HG03469 (cell line): Measurements from ENCODE around the gene SATB1.

Experiments used
- ATAC-seq: cut with Tn5 transposase; IDR thresholded peaks from one replicate; pipeline ENCODE4 v1.9.1; 2021; ENCODE audit warnings: mild to moderate bottlenecking, moderate library complexity, moderate number of reproducible peaks; ENCODE audit not compliant: unreplicated experiment

The SATB1 gene

DNA sequence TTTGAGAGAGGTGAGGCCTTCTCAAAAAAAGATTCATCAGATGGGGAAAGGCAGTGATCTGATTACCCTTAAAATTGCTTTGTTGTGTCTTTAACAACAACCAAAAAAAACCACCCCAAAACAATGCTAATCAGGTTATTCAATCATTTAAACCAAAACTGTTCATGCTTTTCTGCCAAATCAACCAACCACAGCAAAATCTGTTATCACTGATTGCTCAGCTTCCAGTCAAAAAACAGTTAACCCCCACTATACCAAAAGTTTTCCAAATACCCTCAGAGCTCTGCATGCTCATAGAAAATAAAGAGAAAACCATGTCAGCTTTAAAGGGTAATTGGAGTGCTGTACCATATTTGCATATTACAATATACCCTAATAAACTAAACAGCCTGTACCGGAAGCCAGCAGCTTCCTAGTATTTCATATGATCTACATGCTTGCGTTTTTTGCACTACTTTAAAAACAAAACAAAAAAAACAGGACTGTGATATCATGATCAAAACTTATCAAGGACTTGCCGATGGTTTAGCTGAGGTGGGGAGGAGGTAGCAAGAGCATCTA, 22.8 kb downstream of the SATB1 start:
- no peak for ATAC-seq

DNA sequence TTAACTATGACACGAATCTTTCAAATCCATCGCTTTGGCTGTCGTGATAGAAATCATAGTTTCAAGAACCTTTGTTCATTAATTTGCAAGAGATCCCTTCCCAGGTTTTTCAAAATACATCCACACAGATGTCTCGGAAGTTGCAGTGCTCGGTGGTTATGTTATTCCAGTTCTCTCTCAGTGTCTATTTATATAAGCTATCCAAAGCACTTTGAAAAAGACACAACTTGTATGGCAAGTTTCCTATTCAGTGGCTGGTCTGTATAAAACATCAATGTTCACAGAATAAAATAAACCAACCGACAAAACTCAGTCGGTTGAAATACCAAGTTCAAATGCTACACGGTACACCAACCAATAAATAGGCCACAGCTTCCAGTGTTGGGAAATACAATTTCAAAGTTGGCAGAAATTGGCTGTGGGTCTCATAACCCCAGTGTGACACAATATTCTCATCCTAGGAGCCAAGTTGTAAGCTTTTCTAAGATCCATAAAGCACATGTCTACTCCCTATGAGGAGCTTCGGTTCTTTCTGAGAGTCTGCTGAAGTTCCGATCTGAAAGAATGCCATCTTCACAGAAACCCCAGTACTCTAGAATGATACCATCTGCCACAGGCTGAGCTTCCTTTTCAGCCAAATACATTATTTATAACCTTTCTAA, 23.7 kb downstream of the SATB1 start:
- ATAC-seq = no peak

DNA sequence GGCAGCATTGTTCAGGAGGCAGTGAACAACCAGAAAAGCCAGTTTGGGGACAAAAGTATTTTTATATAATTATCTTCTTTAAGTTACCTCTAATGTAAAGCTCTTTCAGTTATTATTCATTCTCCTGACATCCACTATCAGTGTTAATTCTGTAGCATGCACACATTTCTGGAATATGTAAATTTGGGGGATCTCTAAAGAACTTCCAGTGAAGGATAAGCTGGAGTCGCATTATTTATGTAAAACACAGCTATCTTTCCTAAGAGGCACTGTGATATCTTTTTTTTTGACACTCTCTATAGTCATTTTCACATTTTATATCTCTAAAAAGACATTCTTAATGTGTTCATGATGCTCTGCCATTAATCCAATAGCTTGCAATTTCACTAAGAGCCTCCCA, 26.7 kb downstream of the SATB1 start:
- ATAC-seq = no peak

DNA sequence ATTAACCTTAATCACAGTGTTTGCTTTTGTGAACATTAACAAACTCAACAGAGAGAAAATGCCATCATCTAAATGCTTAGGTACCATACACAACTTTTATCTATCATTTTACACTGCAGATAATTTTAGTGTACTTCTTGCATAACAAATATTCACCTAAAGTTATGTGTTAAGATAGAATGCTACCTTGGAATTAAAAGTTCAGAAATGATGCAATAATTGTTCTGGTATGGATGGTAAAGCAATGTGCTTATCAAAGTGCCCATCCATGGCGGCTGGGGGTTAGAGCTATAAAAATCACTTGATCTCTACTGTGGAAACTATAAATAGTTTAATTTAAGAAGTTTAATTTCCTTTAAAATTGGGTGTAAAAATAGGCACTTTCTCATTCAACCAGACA, 28.7 kb downstream of the SATB1 start:
- ATAC-seq = no peak

DNA sequence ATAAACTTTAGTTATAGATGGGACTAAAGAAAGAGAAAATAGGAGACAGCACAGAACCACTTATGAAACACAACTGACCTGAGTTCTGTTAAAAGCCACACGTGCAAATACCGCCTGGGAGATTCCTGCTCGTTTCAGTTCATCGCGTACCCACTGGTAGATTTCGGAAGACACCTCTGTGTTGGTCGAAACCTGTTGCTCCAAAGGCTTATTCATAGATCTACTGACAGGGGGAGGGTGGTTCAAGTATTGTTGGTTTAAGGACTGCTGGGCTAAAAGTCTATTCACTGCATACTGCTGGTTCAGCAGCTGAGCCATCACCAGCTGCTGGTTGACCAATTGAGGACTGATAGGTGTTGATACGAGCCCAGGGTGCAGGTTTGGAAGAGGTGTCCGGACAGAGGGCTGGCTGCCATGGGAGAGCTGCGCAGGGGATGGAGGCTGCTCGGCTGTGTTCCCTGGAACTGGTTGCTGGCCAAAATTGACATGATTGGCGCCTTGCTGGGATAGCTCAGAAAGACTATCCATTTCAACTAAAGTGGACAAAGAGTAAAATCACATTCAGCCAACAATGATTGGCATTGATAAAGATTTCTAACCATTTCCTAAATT, 30.6 kb downstream of the SATB1 start:
- no peak for ATAC-seq

DNA sequence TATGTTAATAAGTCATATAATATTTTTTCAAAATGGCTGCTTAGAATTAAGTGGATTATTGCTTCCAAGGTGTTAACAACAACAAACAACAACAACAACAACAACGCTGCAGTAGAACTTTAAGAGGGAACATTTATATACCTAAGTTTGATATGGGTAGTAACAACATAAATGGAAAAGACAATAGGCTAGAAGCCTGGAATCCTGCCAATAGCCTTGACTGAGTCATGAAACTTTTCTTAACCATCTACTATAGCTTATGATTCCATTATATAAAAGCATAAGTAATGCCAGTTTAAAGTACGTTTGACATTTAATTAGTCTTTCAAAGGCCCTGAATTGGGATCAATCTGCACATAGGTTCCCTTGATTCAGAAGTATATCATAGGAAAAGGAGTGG, 31.2 kb downstream of the SATB1 start:
- ATAC-seq = no peak

DNA sequence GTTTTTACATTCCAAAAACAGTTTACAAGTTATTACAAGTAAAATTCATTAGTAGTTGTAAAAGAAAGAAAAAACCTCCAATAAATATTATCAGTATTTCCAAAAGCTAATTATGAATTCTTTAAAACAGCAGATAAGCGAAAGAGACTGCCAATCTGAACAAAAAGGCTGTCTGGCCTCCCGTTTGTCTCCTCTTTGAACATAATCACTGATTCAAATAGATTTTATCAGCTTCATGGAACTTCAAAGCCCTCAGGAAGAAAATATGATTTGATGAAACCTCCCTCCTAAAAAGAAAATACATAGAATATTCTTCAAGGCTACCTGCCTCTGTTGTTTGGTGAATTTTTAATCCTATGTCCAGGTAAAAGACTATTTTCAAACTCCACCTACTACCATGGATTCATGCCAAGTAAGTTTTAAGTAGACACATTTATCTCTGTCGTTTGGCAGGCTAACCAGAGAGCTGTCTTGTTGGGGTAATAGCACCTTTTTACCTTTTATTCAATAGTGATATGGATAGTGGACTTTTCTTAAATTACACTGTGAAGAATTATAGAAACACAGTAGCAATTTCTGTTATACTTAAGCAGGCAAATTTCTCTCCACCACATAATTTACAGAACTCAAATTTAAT, 35.0 kb downstream of the SATB1 start:
- no peak for ATAC-seq

DNA sequence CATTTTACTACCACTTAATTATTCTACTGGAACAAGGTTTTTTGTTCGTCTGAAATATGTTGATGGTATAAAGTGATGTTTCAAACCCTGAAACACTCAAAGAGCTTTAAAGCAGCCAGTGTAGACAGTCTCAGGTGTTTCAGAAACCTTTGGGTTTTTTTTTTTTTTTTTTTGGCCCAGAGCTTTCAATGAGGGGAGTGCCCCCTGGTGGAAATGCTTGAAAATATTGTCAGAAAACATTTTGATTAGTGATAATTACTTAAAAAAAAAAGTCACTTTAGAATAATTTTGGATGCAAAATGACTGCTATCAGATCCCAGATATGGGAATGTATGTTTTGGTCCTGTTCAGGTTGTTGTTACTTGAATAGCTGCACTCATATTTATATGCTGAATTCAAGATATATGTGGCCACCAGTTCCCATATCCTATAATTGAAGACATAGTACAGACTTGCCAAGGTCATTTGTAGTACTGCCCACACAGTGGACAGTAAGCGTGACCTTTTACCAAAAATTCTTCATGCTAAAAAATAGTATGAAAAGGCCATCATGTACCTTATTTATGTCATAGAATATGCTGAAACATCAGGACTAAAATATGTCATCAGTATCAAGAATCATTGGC, 35.9 kb downstream of the SATB1 start:
- ATAC-seq = no peak

DNA sequence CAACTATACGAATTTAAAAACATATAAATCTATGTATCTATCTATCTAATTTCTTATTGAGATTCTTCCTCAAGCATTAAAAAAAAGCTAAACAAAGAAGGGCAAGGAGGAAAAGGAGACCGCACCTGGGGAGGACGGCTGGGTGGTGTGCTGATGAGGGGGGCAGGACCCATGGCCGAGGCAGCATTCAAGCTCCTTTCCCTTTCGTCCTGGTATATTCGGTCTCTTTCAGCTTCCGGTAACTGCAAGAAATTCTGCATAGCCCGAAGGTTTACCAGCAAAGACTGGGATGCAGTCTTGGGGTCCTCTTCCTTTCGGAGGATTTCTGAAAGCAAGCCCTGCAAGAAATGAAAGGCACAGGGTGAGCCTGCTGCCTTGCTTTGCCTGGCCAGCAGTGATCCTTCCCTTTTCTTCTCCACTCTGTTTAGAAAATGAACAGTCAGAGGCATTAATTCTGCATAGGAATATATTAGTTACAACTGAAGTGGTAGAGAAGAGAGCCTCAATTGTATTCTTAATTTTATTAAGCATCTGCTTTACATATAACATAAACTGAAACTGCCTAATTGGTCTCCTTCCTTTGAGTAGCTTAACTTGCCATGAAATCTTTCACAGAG, 38.8 kb downstream of the SATB1 start:
- no peak for ATAC-seq

DNA sequence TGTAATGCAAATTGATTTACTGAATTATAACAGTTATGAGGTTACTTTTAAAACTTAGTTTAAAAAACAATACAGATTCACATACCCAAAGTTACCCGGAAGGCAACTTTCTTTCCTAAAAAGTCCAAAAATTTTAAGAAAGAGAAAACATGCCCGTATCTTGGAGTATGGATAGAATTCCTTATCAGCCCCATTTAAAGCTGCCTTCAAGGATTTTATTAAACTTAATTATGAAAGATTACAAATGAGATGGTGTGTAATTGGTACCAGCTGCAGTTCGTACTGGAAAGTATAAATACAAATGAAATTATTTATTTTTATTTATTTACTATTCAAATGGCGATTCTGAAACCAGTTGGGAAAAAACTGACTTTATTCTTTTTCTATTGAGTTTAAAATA, 39.4 kb downstream of the SATB1 start:
- ATAC-seq = no peak

DNA sequence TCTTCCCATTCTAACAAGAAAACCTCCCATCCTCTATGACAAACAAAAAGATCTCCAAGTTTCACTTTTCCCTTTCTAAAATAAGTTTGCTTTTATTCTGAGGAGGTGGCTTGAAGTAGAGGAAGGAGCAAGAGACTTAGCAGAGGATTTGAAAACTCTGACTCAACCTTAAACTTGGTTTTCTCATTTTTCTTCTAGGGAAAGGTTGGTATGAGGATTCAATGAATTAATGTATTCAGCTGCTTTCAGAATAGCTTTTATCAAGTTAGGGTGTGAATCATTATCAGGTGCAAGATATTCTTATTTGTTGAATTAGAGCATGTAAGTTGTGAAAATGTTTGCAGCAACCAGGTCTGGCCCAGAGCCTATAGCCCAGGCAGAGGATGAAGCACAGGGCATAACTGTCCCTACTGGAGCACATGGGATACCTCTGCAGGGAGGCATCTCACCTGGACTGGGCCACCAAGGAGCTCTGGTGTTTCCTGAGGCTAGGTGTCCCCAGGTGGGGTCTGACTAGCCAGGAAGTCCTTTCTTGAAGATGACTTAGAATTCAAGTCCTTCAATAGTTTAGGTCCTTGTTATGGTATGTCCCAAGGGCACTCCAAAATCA, 42.3 kb downstream of the SATB1 start:
- ATAC-seq = no peak

DNA sequence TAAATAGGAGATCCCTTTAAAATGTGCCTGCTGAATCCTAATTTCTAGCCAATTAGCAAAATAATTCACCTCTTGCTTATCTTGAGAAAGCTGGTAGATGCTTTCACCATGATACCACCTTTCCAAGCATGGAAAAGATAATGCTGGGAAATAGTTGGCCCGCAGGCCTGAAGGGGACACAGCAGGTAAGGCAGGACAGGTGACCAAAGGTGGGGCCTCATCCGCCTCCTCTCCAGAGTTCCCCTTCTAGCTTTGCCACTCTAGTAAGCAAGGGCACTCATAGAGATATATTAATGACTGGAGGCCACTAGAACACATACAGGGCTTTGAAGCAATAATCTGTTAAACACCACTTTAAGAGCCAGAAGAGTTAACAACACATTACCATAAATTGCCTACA, 45.5 kb downstream of the SATB1 start:
- no peak for ATAC-seq

DNA sequence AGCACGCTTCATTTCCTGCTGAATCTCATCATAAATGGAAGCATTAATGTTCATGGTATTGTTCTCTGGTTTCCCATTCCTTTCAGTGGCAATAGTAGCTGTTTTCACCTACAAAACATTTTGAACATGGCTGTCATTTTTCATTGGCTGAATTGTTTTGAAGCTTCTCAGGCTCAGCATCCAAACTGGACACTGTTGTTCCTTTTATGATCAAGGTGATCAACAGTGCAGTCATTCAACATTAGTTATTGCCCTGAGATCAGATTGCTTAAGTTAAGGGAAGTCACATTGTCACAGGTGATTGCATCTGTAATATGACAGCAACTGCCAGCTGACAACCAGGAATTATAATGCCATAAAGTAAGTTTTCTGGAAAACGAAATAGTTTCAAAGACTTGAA, 46.9 kb downstream of the SATB1 start:
- ATAC-seq = no peak

DNA sequence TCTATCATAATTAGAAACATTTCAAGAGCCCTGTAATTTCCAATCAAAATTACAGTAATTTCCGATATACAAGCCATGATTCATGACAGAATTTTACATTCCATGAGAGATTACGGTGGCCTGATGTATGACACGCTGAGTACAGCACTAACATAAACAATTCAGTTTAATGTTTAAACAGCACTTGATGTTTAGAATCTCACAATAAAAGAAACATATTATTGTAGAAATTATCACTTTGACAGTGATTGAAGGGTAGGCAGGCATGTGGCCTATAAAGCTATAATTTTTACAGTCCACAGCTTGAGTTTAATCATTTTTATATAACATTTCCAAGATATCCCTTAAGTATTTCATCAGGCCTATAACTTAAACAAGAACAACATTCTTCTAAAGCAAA, 48.5 kb downstream of the SATB1 start:
- ATAC-seq = no peak

DNA sequence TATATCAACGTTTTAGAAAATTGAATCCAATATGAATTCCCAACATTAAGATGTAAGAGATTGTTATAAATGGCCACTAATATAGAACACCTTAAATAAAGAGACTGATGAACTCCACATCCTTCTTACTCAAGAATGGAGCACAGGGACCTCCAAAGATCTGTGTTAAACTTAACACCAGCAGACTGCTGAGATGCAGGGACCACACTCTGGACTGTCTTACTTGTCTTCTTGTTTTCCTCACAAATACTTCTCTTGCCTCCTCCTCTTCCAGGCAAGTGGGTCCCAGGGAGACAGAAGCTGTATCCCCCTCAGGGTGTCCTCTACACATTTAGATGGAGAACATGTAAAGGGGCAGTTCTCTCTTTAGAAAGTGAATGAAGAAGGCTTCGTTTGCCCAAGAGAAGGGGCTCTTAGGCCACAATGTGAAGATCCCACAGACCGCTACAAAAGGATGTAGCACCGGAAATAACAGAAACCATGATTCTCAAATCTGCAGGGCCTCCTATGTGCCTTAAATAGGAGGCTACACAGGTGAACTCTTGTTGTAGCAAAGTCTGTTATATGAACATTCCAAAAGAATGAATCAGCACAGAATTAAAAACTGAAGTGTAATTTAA, 52.2 kb downstream of the SATB1 start:
- ATAC-seq = no peak

DNA sequence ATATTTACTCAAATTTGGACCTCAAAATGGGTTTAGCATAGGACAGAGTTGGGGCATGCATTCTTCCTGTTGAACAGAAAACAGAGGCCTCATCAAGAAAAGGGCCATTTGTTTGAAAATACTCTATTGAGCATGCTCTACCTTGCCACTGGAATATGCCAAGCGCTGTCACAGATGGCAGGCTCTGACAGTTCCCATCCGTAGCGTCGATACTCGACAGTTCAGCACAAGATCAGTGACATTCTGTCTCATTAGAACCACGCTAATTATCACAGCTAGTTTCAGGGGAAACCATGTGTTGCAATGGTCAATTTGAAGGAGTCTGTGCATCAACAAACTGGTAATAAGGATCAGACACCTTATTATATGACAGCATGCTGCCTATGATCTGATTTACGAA, 54.5 kb downstream of the SATB1 start:
- no peak for ATAC-seq

DNA sequence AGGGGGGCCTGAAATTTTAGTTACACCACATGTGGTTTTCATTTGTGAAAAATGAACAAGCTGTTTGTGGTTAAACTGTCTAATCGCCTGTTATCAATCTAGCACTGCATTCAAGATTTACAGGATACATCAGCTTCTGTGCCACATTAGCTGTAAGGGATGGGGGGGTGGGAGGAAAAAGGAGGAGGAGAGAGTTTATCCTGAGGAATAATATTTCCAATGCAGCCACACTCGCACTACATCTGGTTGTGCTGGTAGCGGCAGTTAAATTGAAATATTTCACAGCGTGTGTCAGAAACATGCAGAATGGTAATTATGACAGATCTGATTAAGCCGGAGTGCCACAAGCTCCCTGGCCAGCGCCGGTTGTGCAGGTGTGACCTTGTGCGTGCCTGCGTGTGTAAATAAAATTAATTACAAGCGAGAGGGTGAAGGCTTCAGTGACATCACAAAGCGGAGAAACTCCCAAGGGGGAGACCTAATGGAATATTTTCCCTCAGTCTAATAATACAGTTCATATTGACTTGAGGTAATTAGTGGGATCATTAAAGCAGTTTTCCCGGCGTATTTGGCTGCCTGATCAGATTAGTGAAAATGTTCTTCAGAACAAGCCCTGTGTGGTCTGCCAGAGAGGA, 55.5 kb downstream of the SATB1 start:
- ATAC-seq = no peak

DNA sequence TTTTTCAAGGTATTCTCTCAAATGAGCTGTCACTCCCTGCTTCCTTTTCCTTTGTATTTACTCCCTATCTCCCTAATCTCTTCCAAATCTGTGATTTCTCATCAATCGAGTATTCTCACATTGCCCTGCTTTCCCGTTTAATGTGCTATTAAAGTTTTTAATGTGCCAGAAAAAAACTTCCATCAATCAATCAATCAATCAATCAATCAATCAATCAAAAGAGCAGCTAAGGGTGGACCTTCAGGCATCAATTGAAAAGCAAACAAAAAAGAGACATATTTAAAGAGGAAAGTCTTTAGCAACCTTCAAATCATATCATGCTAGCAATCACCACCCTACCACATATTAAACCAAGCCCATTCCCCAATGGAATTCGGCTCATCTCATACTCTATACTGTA, 58.9 kb downstream of the SATB1 start:
- no peak for ATAC-seq

DNA sequence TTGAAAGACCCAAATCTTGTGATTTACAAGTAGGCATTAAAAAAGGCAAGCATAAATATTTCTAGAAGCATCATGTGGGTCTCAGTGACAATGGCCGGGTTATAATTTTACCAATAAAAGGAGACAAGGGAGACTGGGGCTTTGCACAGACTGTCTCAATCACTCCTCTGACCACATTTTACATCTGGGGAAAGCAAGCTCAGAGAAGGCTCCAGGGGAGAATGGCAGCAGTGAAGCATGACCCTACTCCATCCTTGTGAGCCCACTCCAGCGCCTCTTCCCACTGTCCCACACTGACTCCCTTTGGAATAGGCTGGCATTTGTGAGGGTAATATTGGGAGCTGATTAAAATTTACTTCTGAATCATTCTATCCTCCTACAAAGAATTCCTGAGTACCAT, 61.8 kb downstream of the SATB1 start:
- no peak for ATAC-seq

DNA sequence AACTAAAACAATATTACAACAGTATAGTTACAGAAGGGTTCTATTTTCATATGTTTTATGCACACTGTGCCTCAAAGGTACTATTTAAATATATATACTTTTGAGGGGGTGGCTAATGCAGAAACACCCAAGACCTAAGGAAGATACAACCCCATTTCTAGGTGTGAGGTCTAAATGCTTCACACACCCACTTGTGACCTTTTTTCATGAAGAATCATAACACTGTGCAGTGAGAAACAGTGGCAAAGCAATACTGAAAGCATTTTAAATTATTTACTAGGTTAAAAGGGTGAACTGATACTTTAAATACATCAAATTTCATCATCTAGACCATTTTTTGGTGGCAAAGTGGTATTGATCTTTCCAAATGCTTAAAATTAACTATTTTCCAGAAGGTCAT, 67.4 kb downstream of the SATB1 start:
- no peak for ATAC-seq
